Stimulated activated CD8-positive, alpha-beta memory T cell treated with anti-CD3 and anti-CD28 coated beads, Interleukin-7, amount 100 ng/mL, for 24 hours (primary cell): Measurements from ENCODE around the gene WHRN.

Source experiments
- DNase-seq: peaks from one replicate; pipeline ENCODE4 v3.0.0-alpha.2; 2020; ENCODE audit warnings: low read depth

WHRN gene

GRCh38 chr9:114376586-114377445 lies 128.5 kb downstream of the WHRN start:
- DNase-seq = no peak

- no peak for DNase-seq
Observed at GRCh38 chr9:114375386-114376175, 129.7 kb downstream of the WHRN start.

- DNase-seq = no peak
Observed at GRCh38 chr9:114374936-114375335, 130.3 kb downstream of the WHRN start.

GRCh38 chr9:114373960-114374730 lies 131.1 kb downstream of the WHRN start:
- DNase-seq = no peak

DNA sequence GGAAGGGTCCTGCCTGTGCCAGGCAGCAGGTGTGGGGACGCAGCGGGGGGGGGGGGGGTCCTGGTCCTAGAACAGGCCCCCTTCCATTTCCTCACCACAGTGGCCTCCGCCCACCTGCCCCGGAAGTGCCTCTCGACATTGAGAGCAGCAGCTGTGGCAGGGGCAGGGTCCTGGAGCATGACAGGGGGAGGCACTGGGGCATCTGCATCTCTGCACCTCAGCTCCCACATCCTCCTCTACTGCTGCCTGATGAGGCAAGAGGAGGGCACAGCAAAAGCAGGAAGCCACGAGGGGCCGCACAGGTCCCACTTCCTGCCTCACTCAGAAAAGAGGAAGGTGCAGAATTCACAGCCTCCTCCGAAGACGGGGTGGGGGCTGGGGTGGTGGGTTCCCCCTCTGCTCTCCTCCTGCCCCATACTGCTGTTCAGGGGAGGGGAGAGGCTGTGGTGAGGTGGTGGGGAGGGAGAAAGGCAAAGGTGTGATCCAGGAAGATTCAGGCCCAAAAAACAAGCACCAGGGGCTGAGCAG lies 132.3 kb downstream of the WHRN start:
- peak; percentile 58 for DNase-seq

- DNase-seq = no peak
Observed at GRCh38 chr9:114371973-114372917, 133.0 kb downstream of the WHRN start.

DNA sequence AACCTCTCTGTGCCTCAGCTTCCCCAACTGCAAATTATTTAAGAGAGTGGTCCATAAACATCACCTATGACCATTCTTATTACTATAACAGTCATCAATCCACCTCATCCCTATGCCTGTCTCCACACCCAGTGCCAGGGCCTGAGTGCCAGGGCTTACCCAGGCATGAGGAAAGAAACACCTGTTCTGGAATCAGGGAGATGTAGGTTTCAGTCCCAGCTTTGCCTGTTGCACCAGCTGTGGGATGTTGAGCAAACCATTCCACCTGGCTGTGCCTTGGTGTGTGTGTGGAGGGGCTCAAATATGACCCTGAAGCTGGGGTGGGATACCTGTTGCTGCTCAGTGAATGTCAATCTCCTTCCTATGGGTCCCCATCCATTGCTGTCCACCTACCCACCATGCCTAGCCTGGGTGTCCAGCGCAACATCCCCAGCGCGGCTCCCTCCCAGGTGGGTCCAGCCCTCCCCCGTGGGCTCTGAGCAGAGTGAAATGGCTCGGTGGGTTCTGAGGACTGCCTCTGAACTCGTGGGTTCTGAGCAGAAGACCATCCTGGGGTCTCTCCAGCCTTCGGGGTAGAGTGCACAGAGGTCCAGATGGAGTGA lies 133.8 kb downstream of the WHRN start:
- DNase-seq = no peak

- no peak for DNase-seq
Observed at GRCh38 chr9:114370968-114371320, 134.3 kb downstream of the WHRN start.

GRCh38 chr9:114370251-114370967 lies 134.9 kb downstream of the WHRN start:
- DNase-seq = no peak

DNA sequence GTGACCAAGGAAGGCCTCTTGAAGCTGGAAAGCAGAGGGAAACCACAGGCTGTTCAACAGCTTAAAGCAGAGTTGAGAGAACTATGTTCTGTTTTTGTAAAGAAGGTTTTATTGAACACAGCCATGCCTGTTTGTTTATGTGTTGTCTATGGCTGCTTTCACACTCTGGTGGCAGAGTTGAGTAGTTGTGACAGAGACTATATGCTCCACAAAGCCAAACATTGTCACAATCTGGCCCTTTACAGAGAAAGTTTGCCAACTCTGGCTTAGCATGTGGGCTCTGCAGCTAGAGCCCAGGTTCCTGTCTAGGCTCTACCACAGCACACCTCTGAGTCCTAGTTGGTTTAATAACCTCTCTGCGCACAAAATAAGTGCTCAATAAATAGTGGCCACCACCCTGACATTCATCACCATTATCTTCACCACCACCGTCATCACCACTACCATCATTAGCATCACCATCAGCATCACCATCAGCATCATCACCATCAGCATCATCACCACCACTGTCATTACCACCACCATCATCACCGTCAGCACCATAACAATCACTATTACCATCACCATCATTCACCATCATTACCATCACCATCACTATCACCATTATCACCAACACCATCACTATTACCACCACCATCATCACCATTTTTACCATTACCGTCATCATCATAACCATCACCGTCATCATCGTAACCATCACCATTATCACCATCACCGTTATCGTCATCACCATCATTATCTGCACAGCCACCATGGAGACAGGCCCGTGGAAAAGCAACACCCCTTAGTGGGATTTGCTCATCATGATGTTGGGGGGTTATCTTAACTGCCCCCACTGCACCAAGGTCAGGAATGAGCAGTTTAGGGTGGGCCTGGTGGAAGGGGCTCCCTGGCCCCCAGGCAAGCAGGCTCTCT lies 135.8 kb downstream of the WHRN start:
- no peak for DNase-seq

DNA sequence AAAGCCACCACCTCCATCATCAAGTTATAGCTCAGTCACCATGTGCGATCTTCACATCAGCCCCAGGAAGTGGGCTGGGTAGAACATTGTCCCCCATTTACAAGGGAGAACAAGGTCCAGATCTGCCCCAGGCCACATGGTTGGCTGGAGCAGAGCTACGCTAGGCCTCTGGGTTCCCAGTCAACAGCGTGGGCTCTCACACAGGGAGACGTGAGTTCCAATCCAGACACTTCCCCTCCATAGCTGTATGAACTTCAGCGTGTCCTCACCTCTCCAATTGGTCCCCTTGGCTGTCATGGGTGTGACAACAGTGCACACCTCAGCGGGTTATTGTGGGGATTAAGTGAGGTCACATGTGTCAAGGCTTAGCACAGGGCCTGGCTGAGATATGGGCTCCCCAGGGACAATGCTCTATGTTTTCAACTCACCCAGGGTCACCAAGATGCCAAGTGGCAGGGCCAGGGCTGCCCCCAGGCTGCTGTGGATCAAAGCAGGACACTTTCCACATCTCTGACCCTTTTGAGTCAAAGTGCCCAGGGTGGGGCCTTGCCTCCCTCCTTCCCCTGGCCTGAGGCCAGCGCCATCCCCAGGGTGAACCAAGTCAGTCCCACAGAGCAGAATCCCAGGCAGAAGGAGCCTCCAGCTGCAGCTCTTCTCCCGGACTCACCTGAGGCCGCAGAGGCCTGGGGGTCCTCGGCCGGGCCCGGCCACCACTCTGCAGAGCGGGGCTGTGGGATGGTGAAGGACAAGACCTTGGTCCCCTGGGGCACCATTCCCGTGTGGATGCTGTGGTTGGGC lies 137.3 kb downstream of the WHRN start:
- DNase-seq = no peak

DNA sequence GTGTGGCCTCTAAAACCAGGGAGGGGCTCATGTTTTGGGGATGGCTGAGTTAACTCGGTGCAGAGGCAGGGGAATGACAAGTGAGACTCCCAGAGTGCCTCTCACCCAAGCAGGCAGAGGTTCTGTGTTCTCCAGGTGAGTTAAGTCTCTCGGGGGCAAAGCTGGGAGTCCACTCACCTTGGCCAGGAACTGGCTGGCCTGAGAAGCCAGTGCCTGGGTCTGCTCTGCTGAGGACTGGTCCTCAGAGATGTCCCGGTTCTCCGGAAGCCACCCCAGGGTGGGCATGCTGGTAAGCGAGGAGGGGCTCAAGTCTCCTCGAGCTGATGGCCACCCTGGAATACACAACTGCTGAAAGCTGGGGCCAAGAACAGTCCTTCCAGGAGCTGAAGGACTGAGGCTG lies 137.9 kb downstream of the WHRN start:
- DNase-seq = no peak

DNA sequence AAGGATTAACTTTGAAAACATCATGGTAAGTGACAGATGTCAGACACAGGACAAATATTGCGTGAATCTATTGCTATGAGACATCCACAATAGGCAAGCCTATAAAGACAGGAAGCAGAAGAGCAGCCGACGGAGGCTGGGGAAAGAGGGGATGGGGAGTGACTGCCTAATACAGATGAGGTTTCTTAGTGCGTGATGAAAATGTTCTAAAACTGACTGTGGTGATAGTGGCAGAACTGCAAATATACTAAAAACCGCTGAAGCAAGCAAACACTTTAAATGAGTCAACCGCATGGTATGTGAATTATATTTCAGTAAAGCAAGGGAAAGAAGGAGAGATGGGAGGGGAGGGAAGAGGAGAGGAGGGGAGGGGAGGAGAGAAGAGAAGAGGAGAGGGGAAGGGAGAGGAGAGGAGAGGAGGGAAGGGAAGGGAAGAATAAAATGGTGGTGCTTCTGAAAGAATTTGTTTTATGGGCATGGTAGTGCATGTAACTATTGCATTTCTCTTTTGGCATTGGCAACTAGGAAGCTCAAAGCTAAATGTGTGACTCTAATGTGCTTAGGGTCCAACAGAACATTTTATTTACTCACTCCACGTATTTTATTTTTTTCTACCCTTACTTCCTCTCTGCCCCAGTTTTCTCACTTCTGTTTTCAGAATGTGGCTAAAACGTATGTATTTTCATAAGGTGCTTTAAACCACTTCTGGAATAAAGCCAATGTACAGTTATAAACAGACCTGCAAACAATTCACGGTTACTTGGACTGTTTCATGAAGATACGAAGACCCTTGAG lies 138.7 kb downstream of the WHRN start:
- no peak for DNase-seq

DNA sequence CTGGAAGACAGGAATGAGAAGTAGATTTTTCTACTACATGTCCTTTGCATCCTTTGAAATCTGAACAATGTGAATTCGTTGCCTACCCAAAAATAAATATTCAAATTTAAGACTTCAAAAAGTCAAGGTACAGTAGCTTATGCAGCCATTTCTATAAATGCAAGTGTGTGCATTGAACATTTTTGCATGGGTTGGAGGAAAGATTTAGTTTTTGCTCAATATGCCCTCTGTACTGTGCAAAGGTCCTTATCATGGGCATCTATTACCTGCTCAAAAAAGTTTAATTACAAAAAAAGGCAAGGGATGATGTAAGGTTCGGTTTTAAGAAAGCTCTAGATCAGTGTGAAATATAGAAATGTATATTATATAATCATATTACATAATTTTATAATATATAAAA lies 140.1 kb downstream of the WHRN start:
- no peak for DNase-seq

DNA sequence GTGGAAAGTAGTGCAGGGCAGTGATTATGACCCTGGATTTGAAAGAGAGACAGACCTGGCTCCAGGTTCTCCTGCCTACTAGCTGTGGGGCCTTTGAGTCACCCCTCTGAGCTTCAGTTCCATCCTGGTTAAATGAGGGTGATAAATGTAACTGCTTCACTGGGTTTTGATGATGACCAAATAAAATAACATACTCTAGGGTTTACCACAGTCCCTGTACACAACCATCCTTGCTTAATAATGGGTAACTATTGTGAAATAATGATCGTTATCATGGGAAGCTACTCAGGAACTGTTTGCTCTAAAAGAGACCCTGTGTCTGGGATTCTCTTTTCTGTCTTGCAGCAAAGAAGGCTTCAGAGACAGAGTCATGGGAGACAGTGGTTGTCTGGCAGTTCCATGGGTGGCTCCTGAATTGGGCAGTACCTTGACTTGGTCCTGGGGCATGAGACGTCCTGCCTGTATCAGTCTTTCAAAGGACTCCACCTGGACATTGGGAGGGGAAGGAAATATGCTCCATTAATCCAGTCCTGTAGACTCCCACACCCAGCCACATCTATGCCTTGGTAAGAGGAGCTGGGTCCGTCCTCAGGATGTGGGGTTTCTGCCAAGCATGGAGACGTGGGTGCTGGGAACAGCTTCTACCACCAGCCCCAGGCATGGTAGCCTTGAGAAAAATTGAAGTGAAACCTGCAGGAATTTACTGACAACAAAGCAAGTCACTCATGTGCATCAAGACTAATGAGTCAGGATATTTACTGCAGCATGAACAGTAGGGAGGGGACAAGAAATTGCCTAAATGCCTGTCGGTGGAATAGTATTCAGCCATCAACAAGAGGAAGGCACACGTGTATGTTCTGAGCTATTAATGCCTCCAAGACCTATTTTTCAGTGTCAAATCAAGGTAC lies 140.9 kb downstream of the WHRN start:
- DNase-seq = no peak

DNA sequence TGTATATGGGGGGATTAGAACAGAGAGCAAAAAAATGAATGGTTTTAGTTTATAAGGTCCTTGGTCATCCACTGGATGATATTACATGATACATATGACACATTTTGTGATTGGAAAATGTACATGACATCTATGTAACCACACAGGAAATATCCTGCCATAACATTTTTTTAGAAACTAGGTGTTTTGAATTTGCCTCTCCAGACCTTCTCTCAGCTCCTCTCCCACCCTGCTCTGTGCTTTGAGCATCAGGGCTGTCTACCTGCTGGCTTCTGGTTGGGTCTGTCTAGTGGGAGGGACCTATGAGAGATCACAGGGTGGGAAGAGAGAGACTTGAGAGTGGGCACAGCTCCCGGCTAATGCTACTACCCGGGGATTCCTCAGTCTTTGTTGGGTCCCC lies 141.8 kb downstream of the WHRN start:
- no peak for DNase-seq
